Activated CD4-positive, alpha-beta T cell treated with anti-CD3 and anti-CD28 coated beads, Interleukin-2, amount 10 ng/mL, durations not matched to agents 7 days and 5 days (primary cell): Measurements from ENCODE around the gene ZMYND8. TPM values are rescaled to one million over a fixed set of nuclear protein-coding genes. Genes with fewer than 3 reads are reported as not detected.
"Not testable (repeated sequence)": the region's sequence is repeated elsewhere in the genome, so short reads cannot be mapped to it uniquely, and the experiment has no call there.

Experiments
- CTCF ChIA-PET: fragments of 350-600 bp; sonication (Branson Sonifier 250); formaldehyde crosslinking; loops from one replicate; lab custom pipeline; 2021; ENCODE audit warnings: antibody characterized with exemption; lab: Charles Lee
- POLR2A ChIA-PET: fragments of 350-600 bp; sonication (Branson Sonifier 250); formaldehyde crosslinking; loops from one replicate; lab custom pipeline; 2021; ENCODE audit warnings: antibody characterized with exemption; lab: Charles Lee
- DNase-seq: peaks from one replicate; pipeline ENCODE4 v3.0.0-alpha.2; 2020
- H3K27ac Mint-ChIP-seq: one replicate; pipeline ENCODE4 v1.8.0; 2021; ENCODE audit warnings: mild to moderate bottlenecking, moderate library complexity, mixed read lengths
- H3K27me3 Mint-ChIP-seq: one replicate; pipeline ENCODE4 v1.8.0; 2021; ENCODE audit warnings: mixed read lengths
- H3K36me3 Mint-ChIP-seq: one replicate; pipeline ENCODE4 v1.8.0; 2021; ENCODE audit warnings: low read depth, mixed read lengths
- H3K4me1 Mint-ChIP-seq: one replicate; pipeline ENCODE4 v1.8.0; 2021; ENCODE audit warnings: mixed read lengths
- H3K4me3 Mint-ChIP-seq: one replicate; pipeline ENCODE4 v1.8.0; 2021; ENCODE audit warnings: mild to moderate bottlenecking, moderate library complexity, mixed read lengths
- H3K9me3 Mint-ChIP-seq: one replicate; pipeline ENCODE4 v1.8.0; 2021; ENCODE audit warnings: mixed read lengths
- total RNA-seq, 2 experiments: library from RNA; stranded (reverse); gene quantifications; one replicate each; pipeline ENCODE4 v1.2.3, GENCODE V29; 2021

ZMYND8 gene
- 10 to 100 TPM; 44.6 to 55.6 TPM for total RNA-seq

DNA sequence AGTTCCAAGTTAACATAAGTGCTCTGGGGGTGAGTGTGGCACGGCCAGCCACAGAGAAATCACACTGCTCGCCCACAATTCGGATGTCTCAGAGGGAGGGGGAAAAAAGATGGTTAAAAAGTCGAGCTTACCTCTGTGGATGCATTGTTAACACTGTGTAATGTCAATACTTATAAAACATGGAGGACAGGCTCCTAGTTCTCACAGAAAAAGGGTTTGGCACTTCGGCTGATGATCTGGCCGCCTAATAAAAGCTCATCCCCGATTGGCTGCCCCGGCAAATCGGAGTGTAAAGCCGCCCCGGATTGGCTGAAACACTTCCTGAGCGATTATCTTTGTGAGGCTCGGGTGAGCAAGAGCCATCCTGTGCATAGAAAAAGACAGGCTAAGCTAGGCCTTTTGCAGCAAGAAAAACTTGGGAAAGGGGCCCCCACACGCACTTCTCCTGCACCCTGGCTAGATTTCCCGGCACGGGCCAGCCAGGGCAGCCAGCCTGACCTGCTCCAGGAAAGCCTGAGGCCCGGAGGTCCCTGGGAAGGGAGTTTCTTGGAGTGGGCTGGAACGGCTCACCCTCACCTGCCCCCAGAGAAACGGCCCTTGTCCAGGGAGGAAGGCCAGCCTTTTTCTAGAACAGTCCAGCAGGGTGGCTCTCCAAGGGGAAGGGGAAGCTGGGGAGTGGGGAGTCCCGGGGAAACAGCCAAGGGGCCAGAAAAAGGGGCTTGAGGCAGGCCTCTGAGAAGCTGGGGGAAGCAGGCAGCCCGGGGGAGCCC, at the start of gene ZMYND8:
Gene ZMYND8 (minus strand): TSS at position 174 of the 770 bp plus-strand sequence. CDS start 29 bp downstream, at position 145.
- peak within 1 kb of the TSS; percentile 99 for H3K27ac Mint-ChIP-seq
- H3K36me3 Mint-ChIP-seq, result peaks cover 29% of the 10 kb centered on the region
- ChIA-PET POLR2A (interaction anchor here (0.6 to 1.4 kb wide), 2 partner anchors 56 to 82 kb away, joined by 4 to 7 read pairs; no protein-coding TSS in a partner anchor), CTCF (interaction anchor here (1.0 to 9.0 kb wide), 13 partner anchors 9 to 160 kb away, joined by 3 to 81 read pairs (median 4); no protein-coding TSS in a partner anchor)
- H3K4me3 Mint-ChIP-seq, result peak within 1 kb of the TSS; percentile 92
- no peaks in the 10 kb centered on the region for H3K27me3 Mint-ChIP-seq
- H3K9me3 Mint-ChIP-seq, result no peaks in the 10 kb centered on the region
- H3K4me1 Mint-ChIP-seq, result peaks cover 63% of the 10 kb centered on the region
- DNase-seq, result peak; percentile 93

DNA sequence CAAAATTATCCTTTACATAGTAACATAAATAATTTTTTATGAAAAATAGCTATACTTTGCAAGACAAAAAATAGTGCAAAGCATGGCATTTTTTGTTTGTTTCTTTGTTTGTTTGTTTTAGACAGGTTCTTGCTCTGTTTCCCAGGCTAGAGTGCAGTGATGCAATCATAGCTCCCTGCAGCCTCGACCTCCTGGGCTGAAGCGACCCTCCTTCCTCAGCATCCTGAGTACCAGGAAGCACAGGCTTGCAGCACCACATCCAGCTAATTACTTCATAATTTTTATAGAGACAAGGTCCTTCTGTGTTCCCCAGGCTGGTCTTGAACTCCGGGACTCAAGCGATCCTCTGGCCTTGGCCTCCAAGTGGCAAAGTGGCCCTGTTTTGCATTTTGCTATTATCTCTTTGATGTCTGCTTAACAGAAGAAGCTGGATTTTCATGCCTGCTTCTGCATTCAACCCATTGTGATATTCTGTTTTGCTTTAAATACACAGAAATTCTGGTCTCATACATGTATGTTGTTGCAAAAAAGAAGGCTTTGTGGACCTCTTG, 49.4 kb upstream of the ZMYND8 start:
- H3K36me3 Mint-ChIP-seq, result no peaks in the 10 kb centered on the region
- no peak for DNase-seq
- H3K27ac Mint-ChIP-seq, result no peak overlapping the region
- peaks cover 4% of the 10 kb centered on the region for H3K4me1 Mint-ChIP-seq
- H3K27me3 Mint-ChIP-seq, result no peaks in the 10 kb centered on the region
- ChIA-PET POLR2A (no interaction called here), CTCF (interaction anchor here (0.6 to 2.0 kb wide), 2 partner anchors 22 to 183 kb away, joined by 5 to 9 read pairs; no protein-coding TSS in a partner anchor)
- no peaks in the 10 kb centered on the region for H3K9me3 Mint-ChIP-seq
- no peak overlapping the region for H3K4me3 Mint-ChIP-seq

DNA sequence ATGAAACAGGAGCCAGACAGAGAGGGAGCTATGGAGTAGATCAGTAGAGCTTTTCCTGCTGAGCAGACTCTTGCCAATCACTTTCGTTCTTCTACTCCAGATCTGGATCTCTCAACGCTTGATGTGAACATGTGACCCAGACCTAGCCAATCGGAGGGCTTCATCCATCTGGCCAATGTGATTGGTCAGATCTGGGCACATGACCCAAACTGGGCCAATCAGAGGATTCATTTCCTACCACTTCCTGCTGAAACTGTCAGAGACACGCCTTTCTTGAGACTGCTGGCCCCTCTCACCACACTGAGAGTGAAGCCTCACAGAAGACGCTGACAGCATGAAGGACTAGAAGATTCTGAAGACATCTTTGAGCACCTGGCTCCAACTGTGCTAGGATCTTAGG, 44.2 kb upstream of the ZMYND8 start:
- H3K4me1 Mint-ChIP-seq, result peaks cover 15% of the 10 kb centered on the region
- H3K27ac Mint-ChIP-seq, result no peak overlapping the region
- POLR2A ChIA-PET, result no interaction called here
- DNase-seq, result no peak
- H3K4me3 Mint-ChIP-seq, result no peak overlapping the region
- peaks cover 4% of the 10 kb centered on the region for H3K9me3 Mint-ChIP-seq
- H3K27me3 Mint-ChIP-seq, result no peaks in the 10 kb centered on the region
- no peaks in the 10 kb centered on the region for H3K36me3 Mint-ChIP-seq
- CTCF ChIA-PET, result interaction anchor here (0.6 kb wide), 1 partner anchor 1168 kb away, joined by 4 read pairs; no protein-coding TSS in a partner anchor

DNA sequence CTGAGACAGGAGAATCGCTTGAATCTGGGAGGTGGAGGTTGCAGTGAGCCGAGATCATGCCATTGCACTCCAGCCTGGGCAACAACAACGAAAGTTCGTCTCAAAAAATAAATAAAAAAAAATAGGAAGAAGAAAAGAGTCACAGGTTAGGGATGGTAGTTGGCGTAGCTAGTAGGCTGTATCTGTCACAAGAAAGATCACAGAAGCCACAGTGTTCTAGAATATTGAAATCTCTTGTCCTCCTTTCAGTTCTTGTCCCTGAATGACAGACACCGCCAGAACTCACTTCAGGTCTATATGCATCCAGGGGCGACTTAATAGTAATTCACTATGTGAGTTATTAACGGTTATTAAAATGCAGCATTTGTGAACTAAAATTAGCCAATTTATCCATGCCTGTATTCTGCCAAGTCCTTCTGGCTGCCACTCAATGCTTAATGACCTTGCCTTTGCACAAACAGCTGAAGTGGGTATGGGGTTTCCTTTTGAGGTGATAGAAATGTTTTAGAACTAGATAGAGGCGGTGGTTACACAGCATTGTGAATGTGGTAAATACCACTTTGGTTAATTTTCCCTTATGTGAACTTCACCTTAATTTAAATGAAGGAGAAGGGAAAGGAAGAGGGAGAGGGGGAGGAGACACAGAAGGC, 41.3 kb upstream of the ZMYND8 start:
- Mint-ChIP-seq H3K27me3 (no peaks in the 10 kb centered on the region), H3K27ac (peak overlapping the region; percentile 39), H3K4me3 (no peak overlapping the region), H3K9me3 (peaks cover 5% of the 10 kb centered on the region), H3K36me3 (no peaks in the 10 kb centered on the region), H3K4me1 (peaks cover 15% of the 10 kb centered on the region)
- no peak for DNase-seq
- ChIA-PET CTCF (interaction anchor here (0.6 to 4.1 kb wide), 5 partner anchors 14 to 1830 kb away, joined by 3 to 21 read pairs (median 3); no protein-coding TSS in a partner anchor), POLR2A (no interaction called here)

DNA sequence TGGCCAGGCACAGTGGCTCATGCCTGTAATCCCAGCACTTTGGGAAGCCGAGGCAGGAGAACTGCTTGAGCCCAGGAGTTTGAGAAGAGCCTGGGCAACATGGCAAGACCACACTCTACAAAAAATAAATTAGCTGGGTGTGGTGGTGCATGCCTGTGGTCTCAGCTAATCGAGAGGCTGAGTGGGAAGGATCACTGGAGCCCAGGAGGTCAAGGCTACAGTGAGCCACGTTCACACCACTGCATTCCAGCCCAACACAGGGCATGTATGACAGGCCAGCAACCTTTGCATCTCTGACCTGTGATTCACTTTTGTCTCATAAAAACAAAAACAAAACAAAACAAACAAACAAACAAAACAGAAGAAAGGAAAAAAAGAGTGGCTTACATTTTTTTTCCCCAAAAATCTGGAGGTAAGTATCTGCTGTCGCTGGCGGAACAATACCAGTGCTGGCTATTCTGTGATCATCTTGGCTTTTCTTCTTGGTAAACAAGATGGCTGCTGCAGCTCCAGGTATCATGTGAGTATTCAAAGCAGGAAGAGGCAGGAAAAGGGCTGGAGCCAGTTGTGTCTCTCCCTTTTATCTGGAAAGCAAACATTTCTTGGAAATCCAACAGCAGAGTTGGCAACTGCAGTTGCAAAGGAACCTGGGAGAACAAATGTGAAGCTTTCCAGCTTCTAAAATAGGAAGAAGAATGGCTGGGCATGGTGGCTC, 40.4 kb upstream of the ZMYND8 start:
- peaks cover 20% of the 10 kb centered on the region for H3K4me1 Mint-ChIP-seq
- no peak overlapping the region for H3K27ac Mint-ChIP-seq
- no peak overlapping the region for H3K4me3 Mint-ChIP-seq
- POLR2A ChIA-PET, result no interaction called here
- no peaks in the 10 kb centered on the region for H3K36me3 Mint-ChIP-seq
- no peaks in the 10 kb centered on the region for H3K27me3 Mint-ChIP-seq
- DNase-seq, result no peak
- CTCF ChIA-PET, result interaction anchor here (0.6 to 4.1 kb wide), 4 partner anchors 13 to 1831 kb away, joined by 3 to 21 read pairs (median 3); no protein-coding TSS in a partner anchor
- peaks cover 12% of the 10 kb centered on the region for H3K9me3 Mint-ChIP-seq

DNA sequence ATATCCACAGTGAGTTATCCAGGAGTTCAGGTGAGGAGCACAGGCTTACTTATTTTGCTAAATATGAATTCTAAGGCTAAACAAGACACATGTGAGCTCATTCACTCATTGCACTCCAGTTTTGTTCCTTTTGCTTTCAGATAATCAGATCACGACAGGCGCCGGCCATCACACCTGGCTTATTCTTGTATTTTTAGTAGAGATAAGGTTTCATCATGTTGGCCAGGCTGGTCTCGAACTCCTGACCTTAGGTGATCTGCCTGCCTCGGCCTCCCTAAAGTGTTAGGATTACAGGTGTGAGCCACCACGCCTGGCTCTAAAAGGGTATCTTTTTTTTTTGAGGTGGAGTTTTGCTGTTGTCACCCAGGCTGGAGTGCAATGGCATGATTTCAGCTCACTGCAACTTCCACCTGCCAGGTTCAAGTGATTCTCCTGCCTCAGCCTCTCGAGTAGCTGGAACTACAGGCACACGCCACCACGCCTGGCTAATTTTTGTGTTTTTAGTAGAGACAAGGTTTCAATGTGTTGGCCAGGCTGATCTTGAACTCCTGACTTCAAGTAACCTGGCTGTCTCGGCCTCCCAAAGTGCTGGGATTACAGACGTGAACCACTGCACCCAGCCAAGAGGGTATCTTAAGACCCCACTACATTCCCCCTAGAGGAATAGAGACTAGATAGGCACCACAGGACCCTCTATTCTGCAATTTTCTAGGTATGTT, 37.5 kb upstream of the ZMYND8 start:
- Mint-ChIP-seq H3K4me1 (peaks cover 23% of the 10 kb centered on the region), H3K9me3 (peaks cover 11% of the 10 kb centered on the region)
- H3K36me3 Mint-ChIP-seq, H3K4me3 Mint-ChIP-seq, H3K27me3 Mint-ChIP-seq, DNase-seq, POLR2A ChIA-PET, H3K27ac Mint-ChIP-seq: not testable (repeated sequence)
- CTCF ChIA-PET, result interaction anchor here (1.1 to 2.5 kb wide), 2 partner anchors 11 to 197 kb away, joined by 3 to 16 read pairs; no protein-coding TSS in a partner anchor

DNA sequence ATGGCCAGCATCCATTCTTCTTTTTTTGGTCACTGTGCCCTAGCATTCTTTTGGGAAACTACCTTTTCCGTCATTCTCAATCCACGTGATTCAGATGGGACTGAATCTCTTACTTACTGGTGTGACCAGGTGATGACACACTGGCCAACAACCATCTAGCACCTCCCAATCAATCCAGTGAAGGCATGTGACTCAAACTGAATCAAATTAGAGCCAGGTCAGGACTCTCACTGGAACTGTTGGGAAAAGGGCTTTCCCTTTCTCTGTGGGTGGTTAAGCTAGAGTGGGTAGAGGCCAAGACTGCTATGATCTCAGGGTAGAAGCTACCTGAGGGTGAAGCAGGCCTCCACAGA, 36.2 kb upstream of the ZMYND8 start:
- Mint-ChIP-seq H3K27me3 (no peaks in the 10 kb centered on the region), H3K4me1 (peaks cover 16% of the 10 kb centered on the region), H3K4me3 (no peak overlapping the region), H3K27ac (no peak overlapping the region), H3K9me3 (peaks cover 13% of the 10 kb centered on the region), H3K36me3 (no peaks in the 10 kb centered on the region)
- ChIA-PET POLR2A (no interaction called here), CTCF (interaction anchor here (2.5 kb wide), 1 partner anchor 10 kb away, joined by 16 read pairs; no protein-coding TSS in a partner anchor)
- no peak for DNase-seq

DNA sequence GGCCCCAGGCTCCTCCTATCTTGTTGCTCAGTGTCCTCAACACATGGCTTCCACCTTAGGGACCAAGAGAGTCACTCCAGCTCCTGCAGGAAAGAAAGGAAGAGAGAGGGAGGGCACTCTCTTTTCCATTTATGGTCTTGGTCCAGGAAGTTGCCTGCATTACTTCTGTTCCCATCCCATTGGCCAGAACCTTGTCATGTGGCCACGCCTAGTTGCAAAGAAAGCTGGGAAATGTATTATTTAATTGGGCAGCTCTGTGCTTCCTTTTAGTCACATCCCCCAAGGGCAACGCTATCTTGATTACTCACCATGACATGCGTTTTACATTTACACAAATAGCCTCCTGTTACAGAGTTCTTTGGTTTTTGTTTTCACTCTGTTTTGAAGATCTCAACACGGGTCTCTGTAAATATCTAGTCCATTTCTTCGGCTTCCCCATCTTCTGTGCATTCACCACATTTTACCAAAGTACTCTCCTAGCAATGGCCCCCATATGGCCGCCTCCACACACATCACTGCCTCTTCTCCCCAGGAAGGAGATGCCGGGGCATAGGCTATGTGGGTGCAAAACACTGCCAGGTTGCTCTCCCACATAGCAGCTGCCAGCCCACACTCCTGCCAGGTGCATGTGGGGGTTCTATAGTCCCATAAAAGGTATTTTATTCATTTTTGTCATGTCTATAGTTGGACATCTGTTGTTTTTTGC, 35.7 kb upstream of the ZMYND8 start:
- Mint-ChIP-seq H3K9me3 (peaks cover 13% of the 10 kb centered on the region), H3K27me3 (no peaks in the 10 kb centered on the region), H3K4me3 (no peak overlapping the region), H3K27ac (no peak overlapping the region), H3K4me1 (peaks cover 13% of the 10 kb centered on the region), H3K36me3 (no peaks in the 10 kb centered on the region)
- ChIA-PET CTCF (interaction anchor here (0.9 to 2.5 kb wide), 4 partner anchors 8 to 105 kb away, joined by 3 to 16 read pairs (median 5); no protein-coding TSS in a partner anchor), POLR2A (no interaction called here)
- no peak for DNase-seq

DNA sequence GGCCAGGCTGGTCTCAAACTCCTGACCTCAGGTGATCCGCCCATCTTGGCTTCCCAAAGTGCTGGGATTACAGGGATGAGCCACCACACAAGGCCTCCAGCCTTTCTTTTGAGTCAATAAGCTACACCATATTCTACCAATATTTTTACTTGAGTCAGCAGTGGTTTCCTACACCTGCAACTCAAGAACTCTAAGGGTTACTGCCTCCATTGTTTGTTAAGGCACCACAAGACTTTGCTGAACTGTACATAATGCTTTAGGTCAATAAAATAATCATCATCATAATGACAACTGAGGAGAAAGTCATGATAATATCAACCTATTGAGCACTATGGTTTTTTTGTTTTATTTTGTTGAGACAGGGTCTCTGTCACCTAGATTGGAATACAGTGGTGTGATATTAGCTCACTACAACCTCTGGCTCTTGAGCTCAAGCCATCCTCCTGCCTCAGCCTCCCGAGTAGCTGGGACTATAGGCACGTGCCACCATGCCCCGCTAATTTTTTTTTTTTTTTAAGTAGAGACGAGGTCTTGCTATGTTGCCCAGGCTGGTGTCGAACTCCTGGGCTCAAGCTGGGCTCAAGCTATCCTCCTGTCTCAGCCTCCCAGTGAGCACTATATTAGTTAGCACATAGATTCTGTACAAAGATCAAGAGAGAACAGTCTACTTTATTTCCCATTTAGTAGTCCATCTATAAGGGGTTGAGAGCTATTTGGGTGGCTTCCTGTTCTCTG, 34.9 kb upstream of the ZMYND8 start:
- Mint-ChIP-seq H3K9me3 (peaks cover 13% of the 10 kb centered on the region), H3K27ac (no peak overlapping the region), H3K4me3 (no peak overlapping the region), H3K4me1 (peaks cover 13% of the 10 kb centered on the region), H3K27me3 (no peaks in the 10 kb centered on the region), H3K36me3 (no peaks in the 10 kb centered on the region)
- no peak for DNase-seq
- ChIA-PET CTCF (interaction anchor here (0.9 to 1.8 kb wide), 3 partner anchors 7 to 105 kb away, joined by 3 to 6 read pairs (median 4); no protein-coding TSS in a partner anchor), POLR2A (no interaction called here)

DNA sequence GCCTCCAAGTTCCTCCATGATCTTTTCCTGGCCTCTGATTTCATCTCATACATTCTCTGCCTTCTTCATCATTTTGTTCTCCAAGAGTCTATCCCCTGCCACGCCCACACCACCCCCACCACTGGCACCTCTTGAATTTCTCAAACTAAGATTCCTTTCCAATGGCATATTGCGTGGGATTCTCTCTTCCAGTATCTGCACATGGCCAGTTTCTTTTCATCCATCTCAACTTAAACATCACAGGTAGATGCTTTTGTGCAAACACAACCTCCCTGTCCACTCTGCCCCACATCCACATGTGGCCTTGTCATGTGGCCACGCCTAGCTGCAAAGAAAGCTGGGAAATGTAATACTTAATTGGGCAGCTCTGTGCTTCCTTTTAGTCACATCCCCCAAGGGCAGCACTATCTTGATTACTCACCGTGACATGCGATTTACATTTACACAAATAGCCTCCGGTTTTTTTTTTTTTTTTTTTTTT, 33.4 kb upstream of the ZMYND8 start:
- DNase-seq, result no peak
- Mint-ChIP-seq H3K4me3 (no peak overlapping the region), H3K9me3 (peaks cover 13% of the 10 kb centered on the region), H3K27ac (no peak overlapping the region), H3K27me3 (no peaks in the 10 kb centered on the region), H3K36me3 (no peaks in the 10 kb centered on the region), H3K4me1 (peaks cover 14% of the 10 kb centered on the region)
- POLR2A ChIA-PET, result no interaction called here
- CTCF ChIA-PET, result interaction anchor here (0.5 kb wide), 1 partner anchor 80 kb away, joined by 4 read pairs; no protein-coding TSS in a partner anchor
